Measurements from ENCODE around the gene MEIS3.

DNA sequence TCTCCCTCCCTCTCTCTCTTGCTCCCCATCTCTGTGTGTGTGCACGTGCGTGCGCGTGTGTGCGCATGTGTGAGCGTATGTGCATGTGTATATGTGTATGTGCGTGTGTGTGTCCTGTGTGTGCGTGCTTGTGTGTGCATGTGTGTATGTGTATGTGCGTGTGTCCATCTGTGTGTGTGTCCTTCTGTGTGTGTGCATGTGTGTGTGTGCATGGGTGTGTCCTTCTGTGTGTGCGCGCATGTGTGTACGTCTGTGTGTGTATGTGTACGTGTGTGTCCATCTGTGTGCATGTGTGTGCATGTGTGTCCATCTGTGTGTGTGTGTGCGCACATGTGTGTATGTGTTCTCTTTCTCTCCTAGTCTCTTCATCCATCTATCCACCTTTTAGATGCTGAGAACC, 40.1 kb upstream of the MEIS3 start:
- TF ChIP-seq, protein P1, sequence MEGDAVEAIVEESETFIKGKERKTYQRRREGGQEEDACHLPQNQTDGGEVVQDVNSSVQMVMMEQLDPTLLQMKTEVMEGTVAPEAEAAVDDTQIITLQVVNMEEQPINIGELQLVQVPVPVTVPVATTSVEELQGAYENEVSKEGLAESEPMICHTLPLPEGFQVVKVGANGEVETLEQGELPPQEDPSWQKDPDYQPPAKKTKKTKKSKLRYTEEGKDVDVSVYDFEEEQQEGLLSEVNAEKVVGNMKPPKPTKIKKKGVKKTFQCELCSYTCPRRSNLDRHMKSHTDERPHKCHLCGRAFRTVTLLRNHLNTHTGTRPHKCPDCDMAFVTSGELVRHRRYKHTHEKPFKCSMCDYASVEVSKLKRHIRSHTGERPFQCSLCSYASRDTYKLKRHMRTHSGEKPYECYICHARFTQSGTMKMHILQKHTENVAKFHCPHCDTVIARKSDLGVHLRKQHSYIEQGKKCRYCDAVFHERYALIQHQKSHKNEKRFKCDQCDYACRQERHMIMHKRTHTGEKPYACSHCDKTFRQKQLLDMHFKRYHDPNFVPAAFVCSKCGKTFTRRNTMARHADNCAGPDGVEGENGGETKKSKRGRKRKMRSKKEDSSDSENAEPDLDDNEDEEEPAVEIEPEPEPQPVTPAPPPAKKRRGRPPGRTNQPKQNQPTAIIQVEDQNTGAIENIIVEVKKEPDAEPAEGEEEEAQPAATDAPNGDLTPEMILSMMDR (conservative IDR thresholded peaks at IDR 0.05) = no peak
- TF ChIP-seq ZFX (IDR thresholded peaks at IDR 0.05) = no peak

Data from C4-2B (cell line).